ENCODE measurements around the gene CCT8L2. TPM values are rescaled to one million over a fixed set of nuclear protein-coding genes. Genes with fewer than 3 reads are reported as not detected.
"Not testable (repeated sequence)": the region's sequence is repeated elsewhere in the genome, so short reads cannot be mapped to it uniquely, and the experiment has no call there.

Gene CCT8L2
- total RNA-seq, 2 experiments from 2014 or later = not detected

- H3K36me3 Mint-ChIP-seq (ENCODE audit: low read depth); CTCF ChIA-PET; H3K27me3 Mint-ChIP-seq; POLR2A ChIA-PET; H3K9me3 Mint-ChIP-seq; H3K4me1 Mint-ChIP-seq; DNase-seq; H3K4me3 Mint-ChIP-seq; H3K27ac Mint-ChIP-seq: not testable (repeated sequence)
Measured at GRCh38 chr22:16569240-16569834, 23.3 kb downstream of the CCT8L2 start.

GRCh38 chr22:16568425-16568758 lies 24.2 kb downstream of the CCT8L2 start:
- Mint-ChIP-seq H3K36me3 (ENCODE audit: low read depth) (no peaks in the 10 kb centered on the region), H3K9me3 (peaks cover 2% of the 10 kb centered on the region), H3K4me1 (no peaks in the 10 kb centered on the region), H3K27ac (no peak overlapping the region), H3K27me3 (no peaks in the 10 kb centered on the region), H3K4me3 (no peak overlapping the region)
- no peak for DNase-seq
- ChIA-PET POLR2A (no interaction called here), CTCF (no interaction called here)

GRCh38 chr22:16567617-16568424 lies 24.8 kb downstream of the CCT8L2 start:
- POLR2A ChIA-PET; CTCF ChIA-PET; H3K4me3 Mint-ChIP-seq; DNase-seq; H3K4me1 Mint-ChIP-seq; H3K9me3 Mint-ChIP-seq; H3K27ac Mint-ChIP-seq; H3K36me3 Mint-ChIP-seq (ENCODE audit: low read depth); H3K27me3 Mint-ChIP-seq: not testable (repeated sequence)

- H3K27ac Mint-ChIP-seq; CTCF ChIA-PET; H3K9me3 Mint-ChIP-seq; H3K4me3 Mint-ChIP-seq; H3K27me3 Mint-ChIP-seq; H3K36me3 Mint-ChIP-seq (ENCODE audit: low read depth); DNase-seq; POLR2A ChIA-PET; H3K4me1 Mint-ChIP-seq: not testable (repeated sequence)
Measured at GRCh38 chr22:16566421-16567151, 26.0 kb downstream of the CCT8L2 start.

DNA sequence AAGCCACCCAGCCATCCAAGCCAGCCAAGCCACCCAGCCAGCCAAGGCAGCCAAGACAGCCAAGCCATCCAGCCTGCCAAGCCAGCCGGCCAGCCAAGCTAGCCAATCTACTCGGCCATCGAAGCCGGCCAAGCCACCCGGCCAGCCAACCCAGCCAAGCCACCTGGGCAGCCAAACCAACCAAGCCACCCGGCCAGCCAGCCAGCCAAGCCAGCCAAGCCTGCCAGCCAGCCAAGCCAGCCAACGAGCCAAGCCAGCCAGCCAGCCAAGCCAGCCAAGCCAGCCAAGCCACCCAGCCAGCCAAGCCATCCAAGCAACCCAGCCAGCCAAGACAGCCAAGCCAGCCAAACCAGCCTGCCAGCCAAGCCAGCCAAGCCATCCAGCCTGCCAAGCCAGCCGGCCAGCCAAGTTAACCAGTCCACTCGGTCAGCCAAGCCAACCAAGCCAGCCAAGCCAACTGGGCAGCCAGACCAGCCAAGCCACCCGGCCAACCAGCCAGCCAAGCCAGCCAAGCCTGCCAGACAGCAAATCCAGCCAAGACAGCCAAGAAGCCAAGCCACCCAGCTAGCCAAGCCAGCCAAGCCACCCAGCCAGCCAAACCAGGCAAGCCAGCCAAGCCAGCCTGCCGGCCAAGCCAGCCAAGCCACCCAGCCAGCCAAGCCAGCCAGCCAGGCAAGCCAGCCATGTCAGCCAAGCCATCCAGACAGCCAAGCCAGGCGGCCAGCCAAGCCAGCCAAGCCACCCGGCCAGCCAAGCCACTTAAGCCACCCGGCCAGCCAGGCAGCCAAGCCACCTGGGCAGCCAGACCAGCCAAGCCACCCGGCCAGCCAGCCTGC lies 26.8 kb downstream of the CCT8L2 start:
- H3K4me3 Mint-ChIP-seq; DNase-seq; H3K36me3 Mint-ChIP-seq (ENCODE audit: low read depth); H3K27me3 Mint-ChIP-seq; POLR2A ChIA-PET; H3K4me1 Mint-ChIP-seq; CTCF ChIA-PET; H3K27ac Mint-ChIP-seq; H3K9me3 Mint-ChIP-seq: not testable (repeated sequence)

- H3K27me3 Mint-ChIP-seq; H3K27ac Mint-ChIP-seq; H3K9me3 Mint-ChIP-seq; H3K36me3 Mint-ChIP-seq (ENCODE audit: low read depth); H3K4me3 Mint-ChIP-seq; DNase-seq; H3K4me1 Mint-ChIP-seq; CTCF ChIA-PET; POLR2A ChIA-PET: not testable (repeated sequence)
Measured at GRCh38 chr22:16564837-16565584, 27.6 kb downstream of the CCT8L2 start.

GRCh38 chr22:16563555-16564520 lies 28.8 kb downstream of the CCT8L2 start:
- peaks cover 2% of the 10 kb centered on the region for H3K9me3 Mint-ChIP-seq
- DNase-seq = no peak
- no peaks in the 10 kb centered on the region for H3K4me1 Mint-ChIP-seq
- H3K27ac Mint-ChIP-seq = no peak overlapping the region
- H3K27me3 Mint-ChIP-seq = no peaks in the 10 kb centered on the region
- no peak overlapping the region for H3K4me3 Mint-ChIP-seq
- CTCF ChIA-PET = no interaction called here
- POLR2A ChIA-PET = no interaction called here
- no peaks in the 10 kb centered on the region for H3K36me3 Mint-ChIP-seq (ENCODE audit: low read depth)

DNA sequence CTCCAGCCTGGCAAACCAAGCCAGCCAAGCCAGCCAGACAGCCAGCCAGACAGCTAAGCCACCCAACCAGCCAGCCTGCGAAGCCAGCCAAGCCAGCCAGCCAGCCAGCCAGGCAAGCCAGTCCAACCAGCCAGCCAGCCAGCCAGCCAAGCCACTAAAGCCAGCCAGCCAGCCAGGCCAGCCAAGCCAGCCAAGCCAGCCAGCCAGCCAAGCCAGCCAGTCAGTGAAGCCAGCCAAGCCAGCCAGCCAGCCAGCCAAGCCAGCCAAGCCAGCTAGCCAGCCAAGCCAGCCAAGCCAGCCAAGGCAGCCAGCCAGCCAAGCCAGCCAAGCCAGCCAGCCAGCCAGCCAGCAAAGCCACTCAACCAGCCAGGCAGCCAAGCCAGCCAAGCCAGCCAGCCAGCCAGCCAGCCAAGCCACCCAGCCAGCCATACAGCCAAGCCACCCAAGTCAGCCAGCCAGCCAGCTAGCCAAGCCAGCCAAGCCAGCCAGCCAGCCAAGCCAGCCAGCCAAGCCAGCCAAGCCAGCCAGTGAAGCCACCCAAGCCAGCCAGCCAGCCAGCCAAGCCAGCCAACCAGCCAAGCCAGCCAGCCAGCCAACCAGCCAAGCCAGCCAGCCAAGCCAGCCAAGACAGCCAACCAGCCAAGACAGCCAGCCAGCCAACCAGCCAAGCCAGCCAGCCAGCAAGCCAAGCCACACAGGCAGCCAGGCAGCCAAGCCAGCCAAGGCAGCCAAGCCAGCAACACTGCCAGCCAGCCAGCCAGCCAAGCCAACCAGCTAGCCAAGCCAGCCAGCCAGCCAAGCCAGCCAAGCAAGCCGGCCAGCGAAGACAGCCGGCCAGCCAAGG lies 29.7 kb downstream of the CCT8L2 start:
- Mint-ChIP-seq H3K4me1 (no peaks in the 10 kb centered on the region), H3K9me3 (peaks cover under 1% of the 10 kb centered on the region), H3K27ac (no peak overlapping the region), H3K4me3 (no peak overlapping the region), H3K36me3 (ENCODE audit: low read depth) (no peaks in the 10 kb centered on the region), H3K27me3 (no peaks in the 10 kb centered on the region)
- no peak for DNase-seq
- CTCF ChIA-PET = no interaction called here
- POLR2A ChIA-PET = no interaction called here

GRCh38 chr22:16561093-16561658 lies 31.4 kb downstream of the CCT8L2 start:
- H3K4me1 Mint-ChIP-seq; POLR2A ChIA-PET; H3K9me3 Mint-ChIP-seq; CTCF ChIA-PET; H3K36me3 Mint-ChIP-seq (ENCODE audit: low read depth); H3K27ac Mint-ChIP-seq; H3K4me3 Mint-ChIP-seq; DNase-seq; H3K27me3 Mint-ChIP-seq: not testable (repeated sequence)

DNA sequence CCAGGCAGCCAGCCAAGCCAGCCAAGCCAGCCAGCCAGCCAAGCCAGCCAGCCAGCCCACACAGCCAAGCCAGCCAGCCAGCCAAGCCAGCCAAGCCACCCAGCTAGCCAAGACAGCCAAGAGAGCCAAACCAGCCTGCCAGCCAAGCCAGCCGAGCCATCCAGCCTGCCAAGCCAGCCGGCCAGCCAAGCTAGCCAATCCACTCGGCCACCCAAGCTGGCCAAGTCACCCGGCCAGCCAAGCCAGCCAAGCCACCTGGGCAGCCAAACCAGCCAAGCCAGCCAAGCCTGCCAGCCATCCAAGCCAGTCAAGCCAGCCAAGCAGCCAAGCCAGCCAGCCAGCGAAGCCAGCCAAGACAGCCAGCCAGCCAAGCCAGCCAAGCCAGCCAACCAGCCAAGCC lies 32.0 kb downstream of the CCT8L2 start:
- H3K4me1 Mint-ChIP-seq; H3K9me3 Mint-ChIP-seq; H3K36me3 Mint-ChIP-seq (ENCODE audit: low read depth); H3K4me3 Mint-ChIP-seq; CTCF ChIA-PET; POLR2A ChIA-PET; H3K27me3 Mint-ChIP-seq; H3K27ac Mint-ChIP-seq; DNase-seq: not testable (repeated sequence)

- H3K27ac Mint-ChIP-seq; H3K4me3 Mint-ChIP-seq; H3K27me3 Mint-ChIP-seq; H3K4me1 Mint-ChIP-seq; H3K36me3 Mint-ChIP-seq (ENCODE audit: low read depth); H3K9me3 Mint-ChIP-seq; POLR2A ChIA-PET; DNase-seq; CTCF ChIA-PET: not testable (repeated sequence)
Measured at GRCh38 chr22:16559996-16560395, 32.6 kb downstream of the CCT8L2 start.

Data from activated CD4-positive, alpha-beta T cell treated with anti-CD3 and anti-CD28 coated beads, Interleukin-2, amount 10 ng/mL, durations not matched to agents 7 days and 5 days (primary cell).